DND-41 (cell line): ENCODE results near the gene VGLL1.

Experiments used
- ATAC-seq: fragments of 200-7000 bp; cut with Tn5 transposase; 3 replicates; pipeline ENCODE4 v1.9.1; 2021; ENCODE audit warnings: low read depth; ENCODE audit not compliant: insufficient read depth
- DNase-seq: peaks from one replicate; pipeline ENCODE4 v3.0.0-alpha.2; 2020
- H2AFZ ChIP-seq: 2 replicates; pipeline ENCODE4 v1.6.0; 2012; ENCODE audit warnings: low read depth, low read length
- H3K27ac ChIP-seq: 2 replicates; pipeline ENCODE4 v1.5.1; 2012; ENCODE audit warnings: low read length, inconsistent platforms
- H3K27me3 ChIP-seq: fragments of 200-600 bp; sonication (generic); 2 replicates; pipeline ENCODE4 v1.6.0; 2012; ENCODE audit warnings: low read length, mild to moderate bottlenecking, inconsistent platforms; ENCODE audit not compliant: insufficient read depth, poor library complexity
- H3K36me3 ChIP-seq: 2 replicates; pipeline ENCODE4 v1.5.1; 2012; ENCODE audit warnings: low read length, inconsistent platforms; ENCODE audit not compliant: insufficient read depth
- H3K4me1 ChIP-seq: 2 replicates; pipeline ENCODE4 v1.5.1; 2012; ENCODE audit warnings: mild to moderate bottlenecking, low read length; ENCODE audit not compliant: insufficient read depth
- H3K4me2 ChIP-seq: 2 replicates; pipeline ENCODE4 v1.6.0; 2012; ENCODE audit warnings: mild to moderate bottlenecking, moderate library complexity, low read length, inconsistent platforms; ENCODE audit not compliant: insufficient read depth
- H3K4me3 ChIP-seq, 2 experiments: fragments of 200-600 bp in 1 of 2; shearing (Covaris generic) in 1 of 2; 2 replicates each; pipeline ENCODE4 v1.5.1; 2012 to 2016; ENCODE audit warnings: inconsistent platforms in 2 of 2, low read length in 2 of 2, mild to moderate bottlenecking in 2 of 2, low read depth in 1 of 2, moderate library complexity in 1 of 2
- H3K79me2 ChIP-seq: 2 replicates; pipeline ENCODE4 v1.6.0; 2012; ENCODE audit warnings: low read length, inconsistent platforms; ENCODE audit not compliant: insufficient read depth
- H3K9ac ChIP-seq: 2 replicates; pipeline ENCODE4 v1.6.0; 2012; ENCODE audit warnings: low read depth, mild to moderate bottlenecking, inconsistent platforms, low read length, moderate library complexity
- H3K9me3 ChIP-seq: 2 replicates; pipeline ENCODE4 v1.5.1; 2012; ENCODE audit warnings: low read length, moderate library complexity, mild to moderate bottlenecking, inconsistent platforms; ENCODE audit not compliant: insufficient read depth, severe bottlenecking
- H4K20me1 ChIP-seq: 2 replicates; pipeline ENCODE4 v1.6.0; 2012; ENCODE audit warnings: low read length; ENCODE audit not compliant: insufficient read depth
- CTCF ChIP-seq: IDR thresholded peaks from 2 replicates; pipeline ENCODE4 v1.5.1; 2012; ENCODE audit warnings: borderline replicate concordance, low read length, moderate library complexity, mild to moderate bottlenecking; ENCODE audit not compliant: poor library complexity, severe bottlenecking; ENCODE audit errors: extremely low read depth
- EZH2 ChIP-seq: IDR thresholded peaks from 3 replicates; pipeline ENCODE4 v1.6.1; 2012; ENCODE audit warnings: borderline replicate concordance, low read depth, mild to moderate bottlenecking, moderate library complexity, low read length, inconsistent platforms; ENCODE audit not compliant: severe bottlenecking

Gene VGLL1

GRCh38 chrX:136585262-136585661 is 53.2 kb downstream of the VGLL1 start:
- Histone ChIP-seq H2AFZ (no peak overlapping the region), H4K20me1 (no peaks in the 10 kb centered on the region), H3K4me3 (no peak overlapping the region), H3K27me3 (no peaks in the 10 kb centered on the region), H3K27ac (no peak overlapping the region), H3K9ac (no peak overlapping the region), H3K36me3 (no peaks in the 10 kb centered on the region), H3K9me3 (no peaks in the 10 kb centered on the region), H3K79me2 (no peaks in the 10 kb centered on the region), H3K4me2 (no peak overlapping the region), H3K4me1 (peaks cover 12% of the 10 kb centered on the region; the same call in 1 of the 2 replicates)
- ATAC-seq (no peak), DNase-seq (no peak)
- no peak for TF ChIP-seq EZH2
- TF ChIP-seq CTCF: no peak

- DNase-seq: no peak
- Histone ChIP-seq H3K27me3 (no peaks in the 10 kb centered on the region), H3K4me1 (peaks cover 12% of the 10 kb centered on the region; the same call in 1 of the 2 replicates), H3K36me3 (no peaks in the 10 kb centered on the region), H3K4me2 (no peak overlapping the region), H2AFZ (no peak overlapping the region), H3K79me2 (no peaks in the 10 kb centered on the region), H3K9me3 (no peaks in the 10 kb centered on the region), H3K27ac (no peak overlapping the region), H4K20me1 (no peaks in the 10 kb centered on the region), H3K9ac (no peak overlapping the region), H3K4me3 (no peak overlapping the region)
- no peak for ATAC-seq
- TF ChIP-seq CTCF (no peak), EZH2 (no peak)
These were observed 53.9 kb downstream of the VGLL1 start for GRCh38 chrX:136585960-136586359.

GRCh38 chrX:136586386-136586785 is 54.4 kb downstream of the VGLL1 start:
- no peak overlapping the region for H3K4me2 ChIP-seq
- TF ChIP-seq EZH2 (no peak), CTCF (no peak)
- peak; percentile 89 for ATAC-seq

GRCh38 chrX:136587532-136587931 is 55.5 kb downstream of the VGLL1 start:
- no peak for TF ChIP-seq CTCF
- Histone ChIP-seq H3K4me3 (no peak overlapping the region), H3K27ac (no peak overlapping the region), H3K9ac (no peak overlapping the region), H2AFZ (no peak overlapping the region), H3K4me1 (peaks cover 12% of the 10 kb centered on the region; the same call in 1 of the 2 replicates), H3K4me2 (no peak overlapping the region), H3K27me3 (no peaks in the 10 kb centered on the region), H3K36me3 (no peaks in the 10 kb centered on the region), H4K20me1 (no peaks in the 10 kb centered on the region), H3K9me3 (no peaks in the 10 kb centered on the region), H3K79me2 (no peaks in the 10 kb centered on the region)
- ATAC-seq (no peak; the same call in 2 of the 3 replicates), DNase-seq (no peak)

More at GRCh38 chrX:136586386-136586785, 54.4 kb downstream of the VGLL1 start:
- Histone ChIP-seq H3K9me3 (no peaks in the 10 kb centered on the region), H2AFZ (no peak overlapping the region), H3K4me1 (peaks cover 12% of the 10 kb centered on the region; the same call in 1 of the 2 replicates), H3K9ac (no peak overlapping the region), H3K79me2 (no peaks in the 10 kb centered on the region), H3K27ac (no peak overlapping the region), H3K4me3 (no peak overlapping the region), H4K20me1 (no peaks in the 10 kb centered on the region), H3K27me3 (no peaks in the 10 kb centered on the region), H3K36me3 (no peaks in the 10 kb centered on the region)
- peak; percentile 25 for DNase-seq
